Measurements from ENCODE around the gene KCNG1.

The KCNG1 gene

DNA sequence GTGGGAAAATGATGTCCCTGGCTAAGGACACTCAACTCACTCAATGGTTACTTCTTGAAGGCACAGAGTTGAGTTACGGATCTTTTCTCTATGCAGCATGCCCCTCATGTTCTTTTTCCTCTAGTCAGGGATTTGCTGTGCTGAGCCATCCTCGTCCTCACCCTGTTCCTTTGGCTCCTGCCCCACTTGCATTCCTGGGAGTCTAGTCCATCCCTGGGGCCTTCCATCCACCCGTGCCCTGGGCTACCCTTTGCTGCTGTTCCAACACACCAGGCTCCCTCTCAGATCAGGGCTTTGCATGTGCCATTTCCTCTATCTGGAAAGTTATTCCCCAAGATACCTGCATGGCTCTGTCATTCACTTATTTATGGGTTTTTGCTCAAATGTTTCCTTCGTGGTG lies 13.3 kb upstream of the KCNG1 start:
- no peak for DNase-seq (ENCODE audit: low read depth in 2 of 2)

GRCh38 chr20:51034988-51035656 lies 12.2 kb upstream of the KCNG1 start:
- no peak for DNase-seq (ENCODE audit: low read depth in 2 of 2)

- DNase-seq (ENCODE audit: low read depth in 2 of 2) = no peak
These were observed 11.6 kb upstream of the KCNG1 start for GRCh38 chr20:51034476-51034875.

- no peak for DNase-seq (ENCODE audit: low read depth in 2 of 2)
These were observed 7.3 kb upstream of the KCNG1 start for GRCh38 chr20:51029963-51030920.

DNA sequence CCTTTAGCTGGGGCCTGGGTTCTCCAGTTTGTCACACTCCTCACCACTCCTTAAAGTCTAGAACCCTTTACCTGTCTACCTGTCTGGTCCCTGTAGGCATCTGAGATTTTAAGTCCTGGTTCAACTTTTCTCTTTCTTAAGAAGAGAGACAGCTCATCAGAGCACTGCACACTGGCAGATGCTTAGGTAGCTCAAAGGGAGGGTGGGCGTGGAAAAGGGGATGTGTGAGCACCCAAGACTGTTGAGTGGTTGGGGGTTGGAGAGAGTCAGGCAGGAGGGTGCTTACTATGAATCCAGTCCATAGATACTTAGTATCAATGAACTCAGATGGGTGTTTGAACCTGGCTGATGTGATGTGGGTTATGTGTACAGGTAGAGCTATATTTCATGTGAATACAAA lies 6.6 kb upstream of the KCNG1 start:
- no peak for DNase-seq (ENCODE audit: low read depth in 2 of 2)

DNA sequence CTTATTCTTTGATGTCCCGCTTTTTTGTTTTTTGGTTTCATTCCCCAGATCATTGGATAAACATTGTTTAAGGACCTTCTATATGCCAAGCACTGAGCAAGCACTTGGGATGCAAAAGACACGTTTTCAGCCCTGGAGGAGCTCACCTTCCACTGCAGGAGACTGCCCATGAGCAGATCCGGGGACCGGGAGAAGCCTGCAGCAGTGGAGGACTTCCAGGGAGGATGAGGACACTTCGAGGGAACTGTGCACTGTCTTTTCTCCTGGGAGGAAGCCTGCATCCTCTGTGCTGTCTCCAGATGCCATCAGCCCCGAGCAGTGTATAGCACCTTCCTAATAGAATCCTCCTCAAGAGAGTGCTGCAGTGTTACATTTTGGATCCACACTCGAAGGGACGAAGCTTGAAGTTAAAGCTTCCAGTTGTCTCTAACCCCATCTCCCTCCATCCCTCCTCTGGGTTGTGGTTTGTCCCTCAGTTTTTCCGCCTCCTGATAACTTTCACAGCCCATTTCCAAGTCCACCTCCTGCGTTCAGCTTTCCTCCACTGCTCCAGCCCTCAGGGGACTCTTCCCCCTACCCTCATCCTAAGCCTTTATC lies 5.8 kb upstream of the KCNG1 start:
- DNase-seq (ENCODE audit: low read depth in 2 of 2) = no peak

- no peak for DNase-seq (ENCODE audit: low read depth in 2 of 2)
These were observed 4.3 kb upstream of the KCNG1 start for GRCh38 chr20:51027035-51027795.

GRCh38 chr20:51026269-51026668 lies 3.4 kb upstream of the KCNG1 start:
- DNase-seq (ENCODE audit: low read depth in 2 of 2) = no peak

GRCh38 chr20:51024761-51025160 lies 1.9 kb upstream of the KCNG1 start:
- no peak for DNase-seq (ENCODE audit: low read depth in 2 of 2)

- DNase-seq (ENCODE audit: low read depth in 2 of 2) = no peak
These were observed 779 bp upstream of the KCNG1 start for GRCh38 chr20:51023617-51024155.

DNA sequence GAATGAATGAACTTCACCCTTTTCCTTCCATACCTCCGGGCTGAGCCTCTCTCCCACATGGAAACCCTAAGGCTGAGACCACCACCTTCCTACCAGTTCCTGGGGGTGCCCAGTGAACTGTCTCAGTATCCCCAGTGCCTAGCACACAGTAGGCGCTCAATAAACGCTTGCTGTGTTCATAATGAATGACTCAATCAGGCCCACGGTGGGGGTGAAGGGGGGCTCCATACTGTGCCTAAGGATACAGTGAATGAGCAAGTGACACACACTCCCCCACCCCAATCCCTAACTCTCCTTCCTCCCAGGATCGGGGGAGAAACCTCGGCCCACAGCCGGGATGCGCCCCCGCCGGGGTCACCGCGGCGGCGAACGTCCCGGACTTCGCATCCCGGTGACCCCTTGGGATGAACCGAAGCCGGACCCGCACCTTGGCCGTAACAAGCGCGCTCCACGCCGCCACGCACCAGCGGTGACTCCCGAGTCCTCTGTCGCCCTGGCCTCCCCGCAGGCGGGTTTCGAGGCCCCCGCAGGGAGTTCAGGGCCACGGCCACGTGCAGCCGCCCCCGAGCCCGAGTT lies 592 bp downstream of the KCNG1 start:
- DNase-seq (ENCODE audit: low read depth in 2 of 2) = no peak

DNA sequence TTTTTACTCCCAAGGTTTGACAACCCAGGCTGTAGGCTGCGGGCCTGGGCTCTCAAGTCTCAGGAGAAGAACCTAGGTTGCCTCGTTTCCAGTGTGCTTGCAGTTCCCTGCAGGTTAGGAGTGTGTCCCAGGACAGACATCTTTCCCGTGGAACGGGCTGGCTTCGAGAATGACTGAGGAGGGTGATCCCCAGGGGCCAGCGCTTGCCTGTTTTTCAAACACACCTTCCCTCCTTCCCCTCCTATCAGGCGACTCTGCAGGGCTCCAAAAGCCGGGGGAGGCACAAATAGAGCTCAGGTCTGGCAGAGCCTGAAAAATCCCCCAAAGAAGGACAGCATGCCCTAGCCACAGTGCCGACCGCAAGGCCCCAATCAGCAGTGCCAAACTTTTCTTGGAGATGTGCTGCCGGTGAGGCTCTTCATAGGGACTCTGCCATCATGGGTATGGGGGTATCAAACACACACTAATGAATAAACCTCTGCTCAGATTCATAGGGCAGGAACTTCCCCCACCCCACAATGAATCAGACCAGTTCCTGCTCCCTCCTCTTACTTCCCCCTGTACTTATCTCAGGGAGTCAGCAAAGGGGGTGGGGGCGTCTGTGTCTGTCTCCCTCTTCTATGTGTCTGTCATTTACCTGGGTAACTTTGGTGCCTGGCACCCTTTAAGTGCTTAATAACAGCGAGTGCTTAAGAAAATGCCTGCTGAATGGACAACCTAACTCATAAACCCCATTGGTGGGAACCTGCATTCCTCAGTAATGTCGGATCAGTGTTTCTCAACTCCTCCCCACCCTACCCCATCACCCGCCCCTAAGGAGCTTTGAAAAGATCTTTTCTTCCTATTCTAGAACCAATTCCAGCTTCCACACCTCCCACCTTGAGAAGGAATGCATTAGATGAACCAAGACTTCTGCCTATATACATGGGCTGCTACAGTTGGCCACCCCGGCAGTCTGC lies 1.6 kb downstream of the KCNG1 start:
- DNase-seq (ENCODE audit: low read depth in 2 of 2) = no peak

- DNase-seq (ENCODE audit: low read depth in 2 of 2) = no peak
These were observed 2.2 kb downstream of the KCNG1 start for GRCh38 chr20:51020657-51021056.

DNA sequence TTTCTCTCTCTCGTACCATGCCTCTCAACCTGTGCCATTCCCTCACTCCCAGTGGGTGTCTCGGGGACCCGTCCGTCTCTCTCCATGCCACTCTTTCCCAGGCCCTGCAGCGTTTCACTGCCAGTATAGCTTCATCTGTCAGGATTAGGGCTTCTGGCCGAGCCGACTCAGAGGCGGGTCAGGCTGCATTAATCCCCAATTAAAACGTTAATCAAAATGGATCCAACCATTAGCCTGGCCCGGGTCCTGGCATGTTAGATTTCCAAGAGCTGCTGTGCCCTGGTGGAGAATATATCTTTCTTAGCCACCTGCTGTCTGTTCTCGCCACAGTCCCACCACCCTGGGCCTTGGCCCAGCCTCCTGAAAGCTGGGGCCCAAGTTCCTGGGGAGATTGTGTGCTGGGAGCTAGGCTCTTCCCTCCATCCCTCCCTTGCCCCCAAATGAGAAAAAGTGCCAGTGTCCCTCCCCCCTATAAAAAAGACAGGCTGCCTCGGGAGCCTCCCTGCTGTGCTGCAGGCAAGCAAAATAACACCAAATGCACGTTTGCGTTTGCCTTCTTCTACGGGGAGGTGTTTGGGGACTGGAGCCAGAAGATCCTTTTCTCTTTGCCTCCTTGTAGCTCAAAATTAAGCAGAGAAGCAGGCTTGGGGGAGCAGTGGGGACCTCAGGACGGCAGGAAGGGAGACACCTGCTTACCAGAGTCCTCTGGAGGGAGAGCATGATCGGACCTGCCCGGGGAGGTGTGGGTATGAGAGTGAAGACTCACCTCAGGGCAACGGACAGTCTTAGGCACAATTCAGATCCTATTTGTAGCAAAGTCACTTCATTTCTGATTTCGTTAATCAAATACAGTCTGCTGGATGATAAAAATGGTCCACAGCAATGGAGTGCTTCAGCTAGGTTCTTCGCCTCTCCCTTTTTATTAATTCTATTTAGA lies 3.0 kb downstream of the KCNG1 start:
- no peak for DNase-seq (ENCODE audit: low read depth in 2 of 2)

GRCh38 chr20:51017251-51017650 lies 5.7 kb downstream of the KCNG1 start:
- DNase-seq (ENCODE audit: low read depth in 2 of 2) = no peak

DNA sequence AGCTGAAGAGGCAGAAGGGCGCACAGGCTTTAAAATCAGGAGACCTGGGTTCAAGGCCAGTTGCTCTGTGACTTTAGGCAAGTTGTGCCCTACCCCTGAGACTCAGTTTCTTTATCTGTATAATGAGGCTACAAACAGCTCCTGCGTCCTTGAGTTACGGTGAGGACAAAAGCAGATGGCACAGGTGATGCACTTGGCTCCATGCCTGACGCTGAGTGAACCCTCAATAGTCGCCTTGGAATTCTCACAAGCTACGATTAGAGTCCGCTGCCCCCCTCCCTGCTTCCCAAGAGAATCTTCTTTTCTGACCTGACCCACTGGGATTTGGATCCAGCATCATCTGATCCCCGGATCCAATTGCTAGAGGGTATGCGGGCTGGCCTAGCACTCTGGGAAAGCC lies 6.4 kb downstream of the KCNG1 start:
- no peak for DNase-seq (ENCODE audit: low read depth in 2 of 2)

DNA sequence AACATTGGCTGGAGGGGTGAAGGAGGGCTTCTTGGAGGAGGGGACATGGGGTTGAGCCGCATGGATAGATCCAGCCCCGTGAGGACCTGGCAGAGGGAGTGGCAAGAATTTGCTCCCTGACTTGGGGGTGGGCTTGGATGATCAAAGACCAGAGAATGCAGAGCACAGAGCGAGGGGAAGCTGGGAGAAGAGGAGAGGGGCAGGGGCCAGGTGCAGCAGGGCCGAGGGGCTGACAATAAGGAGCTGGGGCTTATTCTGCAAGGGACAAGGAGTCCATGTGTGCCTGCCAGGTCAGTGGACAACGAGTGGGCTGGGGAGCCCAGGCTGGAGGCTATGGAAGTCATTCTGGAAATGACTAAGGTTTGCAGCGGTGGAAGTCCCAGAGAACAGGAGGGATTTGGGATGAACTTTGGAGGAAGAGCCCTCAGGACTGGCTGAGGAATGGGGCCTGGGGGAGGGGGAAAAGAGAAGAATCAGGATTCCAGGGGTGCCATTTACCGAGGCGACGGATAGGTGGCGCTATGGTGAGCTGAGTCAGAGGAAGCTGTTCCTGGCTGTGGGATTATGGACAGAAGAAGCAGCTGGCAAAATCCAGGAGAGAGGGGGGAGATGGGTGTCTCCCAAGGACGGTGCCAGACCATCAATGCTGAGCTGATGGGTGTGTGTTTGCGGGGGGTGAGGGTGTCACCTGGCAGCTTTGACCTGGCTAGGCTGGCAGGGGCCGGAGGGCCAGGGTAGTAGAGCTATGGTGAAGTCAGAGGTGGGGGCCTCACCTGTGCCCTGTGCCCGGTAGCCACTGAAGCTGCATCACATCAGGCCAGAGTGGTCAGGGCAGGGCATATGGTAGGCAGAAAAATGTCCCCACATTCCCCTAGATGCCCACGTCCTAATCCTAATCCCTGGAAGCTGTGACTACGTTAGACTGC lies 7.8 kb downstream of the KCNG1 start:
- DNase-seq (ENCODE audit: low read depth in 2 of 2) = no peak
